NOMO-1 (cell line): Measurements from ENCODE around the gene CISH.
A peak's percentile ranks its signal among the peaks of the same experiment; 100 is the strongest.

Experiments used
- DNase-seq, 2 experiments: peaks; one replicate each; lab custom pipeline; 2025; ENCODE audit not compliant: unreplicated experiment in 2 of 2; lab: John Stamatoyannopoulos, UW

Gene CISH

DNA sequence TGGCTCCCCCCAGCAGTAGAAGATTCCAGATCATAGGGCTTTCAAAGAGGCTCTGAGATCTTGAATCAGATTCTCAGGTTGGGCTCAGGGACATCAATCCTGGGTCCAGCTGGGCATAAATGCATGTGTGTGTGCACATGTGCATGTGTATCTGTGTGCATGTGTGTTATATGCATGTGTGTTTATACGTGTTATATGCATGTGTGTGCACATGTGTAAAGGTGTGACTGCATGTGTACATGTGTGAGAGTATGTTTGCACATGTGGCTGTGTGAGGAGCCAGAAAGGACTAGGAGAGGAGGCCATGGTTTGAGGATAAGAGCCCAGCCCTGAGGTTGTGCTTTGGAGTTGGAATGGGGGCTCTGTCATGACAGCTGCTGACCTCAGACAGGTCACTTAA lies 3.6 kb upstream of the CISH start:
- DNase-seq = no peak

- no peak for DNase-seq
Measured at GRCh38 chr3:50612970-50613846, 1.6 kb upstream of the CISH start.

DNA sequence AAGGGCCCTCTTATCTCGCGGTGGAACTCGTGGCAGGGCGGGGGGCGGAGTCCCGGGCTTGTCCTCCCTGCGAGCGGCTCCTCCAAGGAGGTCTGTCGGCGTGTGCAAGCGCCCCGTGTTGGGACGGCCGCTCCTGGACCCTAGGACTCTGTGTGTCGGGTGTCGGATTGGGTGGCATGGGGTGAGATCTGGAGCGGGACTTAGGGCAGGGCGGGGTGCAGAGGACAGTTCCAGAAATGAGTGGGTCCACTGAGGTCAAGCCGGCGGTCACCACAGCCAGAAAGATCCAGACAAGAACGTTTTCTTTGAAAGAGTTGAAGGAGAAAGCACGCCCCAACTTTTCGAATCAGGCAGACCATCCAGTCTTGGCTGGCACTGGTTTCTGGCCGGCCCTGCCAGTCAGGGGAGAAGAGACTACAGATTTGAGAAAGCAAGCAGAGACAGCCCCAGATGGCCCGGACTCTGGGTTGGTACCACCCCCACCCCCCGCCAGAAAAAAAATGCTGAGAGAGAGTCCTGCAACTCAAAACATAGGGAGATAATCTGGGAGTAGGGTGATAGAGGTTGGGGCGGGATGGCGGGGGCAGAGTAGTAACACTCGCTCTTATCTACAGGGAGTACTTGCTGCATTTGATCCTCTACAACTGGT lies 784 bp upstream of the CISH start:
- DNase-seq = no peak

DNA sequence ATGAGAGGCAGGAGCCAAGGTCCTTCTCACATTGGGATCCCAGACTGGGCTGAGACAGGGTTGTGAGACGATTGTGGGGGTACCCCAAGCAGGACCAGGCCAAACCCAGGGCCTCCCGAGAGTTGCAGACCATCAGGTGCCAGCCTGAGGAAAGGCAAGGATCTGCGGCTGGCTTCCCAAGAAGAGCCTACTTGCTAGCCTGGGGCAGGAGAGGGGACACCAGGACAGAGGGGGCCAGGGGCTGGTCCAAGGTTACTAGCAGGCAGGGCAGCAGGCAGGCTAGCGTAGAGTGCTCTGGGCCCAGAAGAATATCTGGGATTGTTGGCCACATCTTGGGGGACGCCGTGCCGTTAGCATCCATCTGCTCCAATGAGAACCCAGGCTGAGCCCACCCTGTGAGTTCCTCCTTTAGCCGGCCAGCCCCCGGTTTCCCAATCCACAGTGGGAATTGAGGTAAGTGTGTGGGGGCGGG lies 546 bp downstream of the CISH start:
- DNase-seq = no peak

GRCh38 chr3:50610181-50610971 lies 1.2 kb downstream of the CISH start:
- no peak for DNase-seq

- DNase-seq = no peak
Measured at GRCh38 chr3:50609763-50610085, 1.9 kb downstream of the CISH start.

DNA sequence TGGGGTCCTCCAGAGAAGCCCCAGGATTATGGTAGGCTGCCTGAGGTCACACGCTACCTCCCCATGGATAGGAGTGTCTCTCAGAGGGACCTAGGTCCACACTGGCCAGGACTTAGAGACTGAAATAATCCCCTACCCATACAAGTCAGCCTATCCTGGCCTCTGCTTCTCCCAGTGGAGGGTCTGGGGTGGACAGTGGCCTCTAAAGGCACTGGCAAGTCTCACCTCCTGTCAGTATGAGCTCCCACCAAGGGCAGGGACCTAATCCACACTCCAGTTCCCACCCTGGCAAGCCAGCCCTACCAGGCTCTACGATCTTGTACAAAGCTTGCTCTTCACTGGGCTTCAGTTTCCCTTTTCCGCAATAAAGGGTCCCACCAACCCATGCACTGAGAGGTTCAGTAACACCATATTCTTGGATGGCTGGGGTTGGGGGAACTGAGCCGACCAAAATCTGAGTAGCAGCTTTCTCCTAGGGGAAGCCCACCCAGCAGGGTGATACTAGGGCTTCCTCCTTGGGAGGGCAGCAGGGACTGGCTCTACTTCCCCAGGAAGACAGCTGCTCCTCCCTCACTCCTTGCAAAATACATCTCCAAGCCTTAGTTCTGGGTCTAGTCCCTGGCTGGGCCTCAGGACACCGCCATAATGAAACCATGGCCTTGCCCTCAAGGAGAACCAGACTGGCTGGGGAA lies 2.4 kb downstream of the CISH start:
- DNase-seq = no peak

DNA sequence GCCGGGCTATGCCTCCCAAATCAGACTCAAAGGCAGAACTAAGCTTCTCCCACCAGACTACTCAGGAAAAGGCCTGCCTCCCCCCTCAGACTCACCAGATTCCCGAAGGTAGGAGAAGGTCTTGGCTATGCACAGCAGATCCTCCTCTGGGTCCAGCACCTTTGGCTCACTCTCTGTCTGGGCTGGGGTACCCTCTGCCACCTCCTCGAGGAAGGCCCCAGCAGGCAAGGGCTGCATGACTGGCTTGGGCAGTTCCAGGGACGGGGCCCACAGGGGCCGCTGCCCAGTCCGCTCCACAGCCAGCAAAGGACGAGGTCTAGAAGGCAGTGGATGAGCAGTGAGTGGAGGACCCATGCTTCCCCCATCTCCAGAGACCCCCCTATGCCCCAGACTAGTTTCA lies 3.3 kb downstream of the CISH start:
- DNase-seq = no peak

GRCh38 chr3:50607271-50608091 lies 4.1 kb downstream of the CISH start:
- no peak for DNase-seq

DNA sequence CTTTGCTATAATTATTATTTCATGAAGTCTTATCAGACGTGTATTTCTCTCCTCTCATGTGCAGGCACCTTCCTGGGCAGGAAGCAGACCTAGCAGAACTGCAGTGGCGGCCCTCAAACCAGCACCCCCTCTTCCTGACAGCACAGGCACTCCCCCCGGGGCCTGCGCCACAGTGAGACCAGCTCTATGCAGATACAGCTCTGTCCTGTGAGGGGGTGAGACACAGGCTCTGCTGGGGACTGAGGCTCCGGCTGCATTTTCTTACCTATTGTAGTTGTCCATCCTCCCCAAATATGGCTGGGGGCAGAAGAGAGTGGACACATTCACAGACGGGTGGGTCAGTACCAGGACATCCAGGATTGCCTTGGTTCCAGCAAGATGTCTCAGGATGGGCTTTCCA lies 5.0 kb downstream of the CISH start:
- no peak for DNase-seq

- no peak for DNase-seq
Measured at GRCh38 chr3:50605901-50606326, 5.7 kb downstream of the CISH start.

- peak in 1 of 2 experiments; percentile 35 for DNase-seq
Measured at GRCh38 chr3:50604628-50605588, 6.7 kb downstream of the CISH start.

- DNase-seq = no peak
Measured at GRCh38 chr3:50604110-50604621, 7.4 kb downstream of the CISH start.

DNA sequence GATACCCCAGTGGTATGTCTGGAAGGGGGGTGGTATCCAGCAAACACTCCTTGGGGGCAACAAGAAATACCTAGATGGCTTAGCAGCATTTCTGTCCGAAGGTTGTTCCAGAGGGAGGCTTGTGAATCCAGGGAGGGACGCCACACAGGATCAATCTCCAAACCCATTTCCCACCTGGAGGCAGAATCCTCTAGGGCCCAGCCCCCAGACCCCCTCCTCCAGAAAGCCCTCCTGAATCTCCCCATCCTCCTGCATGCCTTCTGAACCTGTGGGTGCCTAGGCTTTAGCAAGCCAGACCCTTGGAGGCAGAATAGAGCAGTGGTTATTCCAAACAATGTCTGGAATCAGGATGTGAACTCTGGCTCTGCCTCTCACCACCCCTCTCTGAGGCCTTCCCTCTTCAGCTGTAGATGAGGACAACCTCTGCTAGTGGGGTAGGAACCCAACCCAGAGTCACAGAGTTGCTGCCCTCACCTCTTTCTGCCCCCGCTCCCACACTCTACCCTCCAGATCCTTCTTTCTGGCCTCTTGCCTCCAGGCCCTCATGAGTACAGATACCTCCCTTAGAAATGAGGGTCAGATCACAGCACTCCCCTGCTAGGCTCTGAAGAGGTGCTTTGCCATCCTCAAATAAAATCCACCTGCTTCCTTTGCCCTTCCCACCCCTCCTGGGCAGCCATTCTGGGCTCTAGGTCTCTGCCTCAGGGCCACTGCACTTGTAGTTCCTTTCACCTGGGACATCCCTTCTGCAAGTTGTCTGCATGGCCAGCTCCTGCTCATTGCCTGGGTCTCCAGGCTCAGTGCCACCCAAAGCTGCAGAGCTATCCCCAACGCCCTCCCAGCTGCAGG lies 8.1 kb downstream of the CISH start:
- DNase-seq = no peak

- no peak for DNase-seq
Measured at GRCh38 chr3:50602595-50603191, 8.9 kb downstream of the CISH start.

GRCh38 chr3:50600841-50601591 lies 10.6 kb downstream of the CISH start:
- DNase-seq = peak; percentile 91 to 93
